GM21528 (cell line): ENCODE results near the gene PLBD2.

Source experiments
- ATAC-seq: cut with Tn5 transposase; IDR thresholded peaks from one replicate; pipeline ENCODE4 v1.9.1; 2021; ENCODE audit warnings: mild to moderate bottlenecking, moderate library complexity; ENCODE audit not compliant: unreplicated experiment, low FRiP score

The PLBD2 gene

GRCh38 chr12:113438523-113439300 is 80.3 kb downstream of the PLBD2 start:
- ATAC-seq, result no peak

- no peak for ATAC-seq
Measured at GRCh38 chr12:113439301-113439597, 80.9 kb downstream of the PLBD2 start.

DNA sequence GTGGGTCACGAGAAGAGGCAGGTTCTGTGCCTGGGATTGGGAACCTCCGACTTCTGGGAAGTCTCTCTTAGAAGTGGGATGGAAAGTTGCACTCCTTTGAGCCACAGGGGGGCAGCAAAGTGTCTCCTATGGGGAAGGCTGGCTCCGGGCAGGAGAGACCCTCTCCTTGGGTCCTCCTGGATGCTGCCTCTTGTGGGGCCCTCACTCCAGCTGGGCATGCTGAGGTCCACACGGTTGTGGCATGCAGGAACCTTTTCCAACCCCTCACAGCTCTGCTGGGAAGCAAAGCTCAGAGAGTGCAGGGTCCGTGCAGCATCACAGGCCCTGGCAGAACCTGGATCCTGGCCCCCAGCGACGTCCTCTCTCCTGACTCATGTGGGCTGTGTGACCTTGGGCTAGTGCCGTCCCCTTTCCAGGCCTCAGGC is 81.2 kb downstream of the PLBD2 start:
- no peak for ATAC-seq

DNA sequence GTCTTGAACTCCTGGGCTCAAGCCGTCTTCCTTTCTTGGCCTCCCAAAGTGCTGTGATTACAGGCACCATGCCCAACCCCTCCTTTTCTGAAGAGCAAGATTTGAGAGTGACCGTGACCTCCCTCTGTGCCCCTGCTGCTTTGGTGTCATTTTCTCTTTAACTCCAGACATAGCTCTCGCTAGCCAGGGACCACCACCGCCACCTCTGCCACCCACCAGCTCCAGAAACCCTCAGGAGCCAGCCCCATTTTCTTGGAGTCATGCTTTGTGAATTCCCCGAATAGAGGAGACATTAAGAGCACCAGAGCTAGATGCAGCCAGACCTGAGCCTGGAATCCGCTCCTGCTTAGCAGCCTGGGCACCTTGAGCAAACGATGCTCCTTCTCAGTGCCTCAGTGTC is 81.9 kb downstream of the PLBD2 start:
- ATAC-seq, result no peak
